ENCODE measurements around the gene PDCD7. TPM values are rescaled to one million over a fixed set of nuclear protein-coding genes. Genes with fewer than 3 reads are reported as not detected.

Gene PDCD7
- polyA plus RNA-seq, 1 of the 3 experiments (the other 2 are of a cell fraction), result 15.3 TPM

DNA sequence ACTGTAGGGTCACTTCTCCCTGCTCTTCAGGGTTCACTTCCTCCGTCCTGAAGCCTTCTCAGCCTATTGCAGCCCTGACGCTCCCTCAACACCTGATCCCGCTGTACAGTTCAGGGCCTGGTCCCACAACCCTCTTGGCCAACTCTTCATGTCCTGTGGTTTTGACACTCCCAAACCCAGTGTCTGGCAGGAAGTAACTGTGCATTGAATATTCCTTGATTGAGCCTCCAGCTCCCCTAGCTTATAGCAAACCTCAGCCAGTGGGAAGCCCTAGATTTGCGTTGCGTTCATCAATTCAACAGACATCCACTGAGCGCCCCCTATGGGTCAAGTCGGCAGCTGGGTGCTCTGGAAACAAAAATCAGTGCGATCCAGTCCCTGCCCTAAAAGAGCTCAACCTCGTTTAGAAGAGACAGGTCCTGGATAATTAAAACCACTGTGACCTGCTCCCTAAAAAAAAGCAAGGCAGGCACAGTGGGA lies 32.2 kb downstream of the PDCD7 start:
- Histone ChIP-seq H3K4me1 (ENCODE audit: control insufficient read depth in 1 of 2, insufficient read depth in 2 of 2, low read depth in 1 of 2, low read length in 1 of 2) (no peaks in the 10 kb centered on the region), H3F3A (replicated peaks; ENCODE audit: insufficient read depth) (no peaks in the 10 kb centered on the region), H3K27ac (ENCODE audit: low read depth in 2 of 2, low read length in 1 of 2) (no peak overlapping the region), H3K36me3 (replicated peaks in 1 of 2; ENCODE audit: control insufficient read depth in 1 of 2, insufficient read depth in 2 of 2, low read length in 1 of 2) (peaks cover 25 to 52% of the 10 kb centered on the region in 2 experiments), H3K79me2 (ENCODE audit: insufficient read depth) (no peaks in the 10 kb centered on the region), H3K27me3 (ENCODE audit: insufficient read depth) (no peaks in the 10 kb centered on the region), H2AFZ (ENCODE audit: low read depth) (no peak overlapping the region), H3K4me3 (ENCODE audit: low read depth in 2 of 2, low read length in 1 of 2) (no peak overlapping the region; a peak in 1 of 4 replicates), H3K9me3 (no peaks in the 10 kb centered on the region), H4K20me1 (ENCODE audit: insufficient read depth) (no peaks in the 10 kb centered on the region), H3K9ac (no peak overlapping the region), H3K9me2 (no peaks in the 10 kb centered on the region), H3K4me2 (no peak overlapping the region)
- CTCF ChIA-PET, result interaction anchor here (0.6 to 6.1 kb wide), 30 partner anchors 9 to 373 kb away, joined by 3 to 109 read pairs (median 6); partner anchors contain the start of genes RASL12 and UBAP1L
- WGBS (ENCODE audit: low lambda C conversion rate), result 72% methylated on average over 9 of the region's 9 CpGs
- POLR2A ChIA-PET, result no interaction called here
- peak; percentile 78 for DNase-seq
- TF ChIP-seq NFIC (IDR thresholded peaks at IDR 0.05; ENCODE audit: borderline replicate concordance) (no peak), FOSL2 (IDR thresholded peaks at IDR 0.05; ENCODE audit: borderline replicate concordance, low read depth) (no peak), NRF1 (IDR thresholded peaks at IDR 0.05; ENCODE audit: low read depth, low read length) (no peak), RAD21 (IDR thresholded peaks at IDR 0.05; ENCODE audit: low read length) (peak; percentile 80), RXRA (IDR thresholded peaks at IDR 0.05; ENCODE audit: borderline replicate concordance, low read depth) (no peak), POLR2AphosphoS5 (IDR thresholded peaks at IDR 0.05; ENCODE audit: low read depth, low read length) (no peak), SMC3 (IDR thresholded peaks at IDR 0.05; ENCODE audit: low read depth, low read length) (peak; percentile 54), SIN3A (IDR thresholded peaks at IDR 0.05; ENCODE audit: borderline replicate concordance, low read depth, low read length) (no peak), MXI1 (IDR thresholded peaks at IDR 0.05; ENCODE audit: low read depth, low read length) (no peak), FOXM1 (IDR thresholded peaks at IDR 0.05; ENCODE audit: low read depth) (no peak)
- TF ChIP-seq, protein P1, sequence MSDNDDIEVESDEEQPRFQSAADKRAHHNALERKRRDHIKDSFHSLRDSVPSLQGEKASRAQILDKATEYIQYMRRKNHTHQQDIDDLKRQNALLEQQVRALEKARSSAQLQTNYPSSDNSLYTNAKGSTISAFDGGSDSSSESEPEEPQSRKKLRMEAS (IDR thresholded peaks at IDR 0.05; ENCODE audit: low read depth), result no peak
- TF ChIP-seq, protein P2, sequence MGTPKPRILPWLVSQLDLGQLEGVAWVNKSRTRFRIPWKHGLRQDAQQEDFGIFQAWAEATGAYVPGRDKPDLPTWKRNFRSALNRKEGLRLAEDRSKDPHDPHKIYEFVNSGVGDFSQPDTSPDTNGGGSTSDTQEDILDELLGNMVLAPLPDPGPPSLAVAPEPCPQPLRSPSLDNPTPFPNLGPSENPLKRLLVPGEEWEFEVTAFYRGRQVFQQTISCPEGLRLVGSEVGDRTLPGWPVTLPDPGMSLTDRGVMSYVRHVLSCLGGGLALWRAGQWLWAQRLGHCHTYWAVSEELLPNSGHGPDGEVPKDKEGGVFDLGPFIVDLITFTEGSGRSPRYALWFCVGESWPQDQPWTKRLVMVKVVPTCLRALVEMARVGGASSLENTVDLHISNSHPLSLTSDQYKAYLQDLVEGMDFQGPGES (IDR thresholded peaks at IDR 0.05; ENCODE audit: low read depth, low read length), result no peak
- TF ChIP-seq, protein P3, sequence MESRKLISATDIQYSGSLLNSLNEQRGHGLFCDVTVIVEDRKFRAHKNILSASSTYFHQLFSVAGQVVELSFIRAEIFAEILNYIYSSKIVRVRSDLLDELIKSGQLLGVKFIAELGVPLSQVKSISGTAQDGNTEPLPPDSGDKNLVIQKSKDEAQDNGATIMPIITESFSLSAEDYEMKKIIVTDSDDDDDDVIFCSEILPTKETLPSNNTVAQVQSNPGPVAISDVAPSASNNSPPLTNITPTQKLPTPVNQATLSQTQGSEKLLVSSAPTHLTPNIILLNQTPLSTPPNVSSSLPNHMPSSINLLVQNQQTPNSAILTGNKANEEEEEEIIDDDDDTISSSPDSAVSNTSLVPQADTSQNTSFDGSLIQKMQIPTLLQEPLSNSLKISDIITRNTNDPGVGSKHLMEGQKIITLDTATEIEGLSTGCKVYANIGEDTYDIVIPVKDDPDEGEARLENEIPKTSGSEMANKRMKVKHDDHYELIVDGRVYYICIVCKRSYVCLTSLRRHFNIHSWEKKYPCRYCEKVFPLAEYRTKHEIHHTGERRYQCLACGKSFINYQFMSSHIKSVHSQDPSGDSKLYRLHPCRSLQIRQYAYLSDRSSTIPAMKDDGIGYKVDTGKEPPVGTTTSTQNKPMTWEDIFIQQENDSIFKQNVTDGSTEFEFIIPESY (IDR thresholded peaks at IDR 0.05; ENCODE audit: borderline replicate concordance, low read depth), result no peak
- TF ChIP-seq, protein P4, sequence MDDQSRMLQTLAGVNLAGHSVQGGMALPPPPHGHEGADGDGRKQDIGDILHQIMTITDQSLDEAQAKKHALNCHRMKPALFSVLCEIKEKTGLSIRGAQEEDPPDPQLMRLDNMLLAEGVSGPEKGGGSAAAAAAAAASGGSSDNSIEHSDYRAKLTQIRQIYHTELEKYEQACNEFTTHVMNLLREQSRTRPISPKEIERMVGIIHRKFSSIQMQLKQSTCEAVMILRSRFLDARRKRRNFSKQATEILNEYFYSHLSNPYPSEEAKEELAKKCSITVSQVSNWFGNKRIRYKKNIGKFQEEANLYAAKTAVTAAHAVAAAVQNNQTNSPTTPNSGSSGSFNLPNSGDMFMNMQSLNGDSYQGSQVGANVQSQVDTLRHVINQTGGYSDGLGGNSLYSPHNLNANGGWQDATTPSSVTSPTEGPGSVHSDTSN (IDR thresholded peaks at IDR 0.05), result no peak
- TF ChIP-seq, protein P5, sequence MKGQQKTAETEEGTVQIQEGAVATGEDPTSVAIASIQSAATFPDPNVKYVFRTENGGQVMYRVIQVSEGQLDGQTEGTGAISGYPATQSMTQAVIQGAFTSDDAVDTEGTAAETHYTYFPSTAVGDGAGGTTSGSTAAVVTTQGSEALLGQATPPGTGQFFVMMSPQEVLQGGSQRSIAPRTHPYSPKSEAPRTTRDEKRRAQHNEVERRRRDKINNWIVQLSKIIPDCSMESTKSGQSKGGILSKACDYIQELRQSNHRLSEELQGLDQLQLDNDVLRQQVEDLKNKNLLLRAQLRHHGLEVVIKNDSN (IDR thresholded peaks at IDR 0.05; ENCODE audit: borderline replicate concordance, low read depth), result no peak
- TF ChIP-seq, protein P6, sequence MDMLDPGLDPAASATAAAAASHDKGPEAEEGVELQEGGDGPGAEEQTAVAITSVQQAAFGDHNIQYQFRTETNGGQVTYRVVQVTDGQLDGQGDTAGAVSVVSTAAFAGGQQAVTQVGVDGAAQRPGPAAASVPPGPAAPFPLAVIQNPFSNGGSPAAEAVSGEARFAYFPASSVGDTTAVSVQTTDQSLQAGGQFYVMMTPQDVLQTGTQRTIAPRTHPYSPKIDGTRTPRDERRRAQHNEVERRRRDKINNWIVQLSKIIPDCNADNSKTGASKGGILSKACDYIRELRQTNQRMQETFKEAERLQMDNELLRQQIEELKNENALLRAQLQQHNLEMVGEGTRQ (IDR thresholded peaks at IDR 0.05; ENCODE audit: borderline replicate concordance, low read depth, low read length), result no peak
- TF ChIP-seq, protein P7, sequence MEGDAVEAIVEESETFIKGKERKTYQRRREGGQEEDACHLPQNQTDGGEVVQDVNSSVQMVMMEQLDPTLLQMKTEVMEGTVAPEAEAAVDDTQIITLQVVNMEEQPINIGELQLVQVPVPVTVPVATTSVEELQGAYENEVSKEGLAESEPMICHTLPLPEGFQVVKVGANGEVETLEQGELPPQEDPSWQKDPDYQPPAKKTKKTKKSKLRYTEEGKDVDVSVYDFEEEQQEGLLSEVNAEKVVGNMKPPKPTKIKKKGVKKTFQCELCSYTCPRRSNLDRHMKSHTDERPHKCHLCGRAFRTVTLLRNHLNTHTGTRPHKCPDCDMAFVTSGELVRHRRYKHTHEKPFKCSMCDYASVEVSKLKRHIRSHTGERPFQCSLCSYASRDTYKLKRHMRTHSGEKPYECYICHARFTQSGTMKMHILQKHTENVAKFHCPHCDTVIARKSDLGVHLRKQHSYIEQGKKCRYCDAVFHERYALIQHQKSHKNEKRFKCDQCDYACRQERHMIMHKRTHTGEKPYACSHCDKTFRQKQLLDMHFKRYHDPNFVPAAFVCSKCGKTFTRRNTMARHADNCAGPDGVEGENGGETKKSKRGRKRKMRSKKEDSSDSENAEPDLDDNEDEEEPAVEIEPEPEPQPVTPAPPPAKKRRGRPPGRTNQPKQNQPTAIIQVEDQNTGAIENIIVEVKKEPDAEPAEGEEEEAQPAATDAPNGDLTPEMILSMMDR (IDR thresholded peaks at IDR 0.05), result peak; percentile 74
